ENCODE results near the gene KCNQ1OT1.

KCNQ1OT1 gene

DNA sequence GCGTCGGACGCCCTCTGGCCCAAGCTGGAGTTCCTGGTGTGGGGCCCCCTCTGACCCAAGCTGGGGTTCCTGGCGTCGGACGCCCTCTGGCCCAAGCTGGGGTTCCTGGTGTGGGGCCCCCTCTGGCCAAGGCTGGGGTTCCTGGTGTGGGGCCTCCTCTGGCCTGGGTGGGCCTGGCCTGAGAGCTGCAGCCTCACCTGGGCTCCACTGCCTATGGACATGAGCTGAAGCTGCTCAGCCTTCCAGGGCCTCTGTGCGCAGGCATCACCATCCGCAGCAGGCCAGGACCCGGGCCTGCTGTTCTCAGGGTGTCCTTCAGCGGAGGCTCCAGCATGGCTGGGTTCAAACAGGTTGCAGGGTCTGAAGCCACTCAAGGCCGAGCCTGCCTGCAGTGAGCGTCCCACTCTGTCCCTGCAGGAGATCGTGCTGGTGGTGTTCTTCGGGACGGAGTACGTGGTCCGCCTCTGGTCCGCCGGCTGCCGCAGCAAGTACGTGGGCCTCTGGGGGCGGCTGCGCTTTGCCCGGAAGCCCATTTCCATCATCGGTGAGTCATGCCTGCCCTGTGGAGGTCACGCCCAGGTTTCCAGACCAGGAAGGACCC is 129.5 kb downstream of the KCNQ1OT1 start:
- no peak overlapping the region for H3K4me3 ChIP-seq (ENCODE audit: insufficient read depth, low read depth, low read length)
- no peak overlapping the region for H3K27ac ChIP-seq (ENCODE audit: insufficient read depth, low read depth, low read length, poor library complexity, severe bottlenecking)
- no peaks in the 10 kb centered on the region for H3K36me3 ChIP-seq (ENCODE audit: control insufficient read depth, insufficient read depth, low read length)
- H3K27me3 ChIP-seq (ENCODE audit: control insufficient read depth, insufficient read depth, low read length, poor library complexity, severe bottlenecking): peaks cover 5% of the 10 kb centered on the region
- peaks cover 2% of the 10 kb centered on the region for H3K4me1 ChIP-seq (ENCODE audit: control insufficient read depth, insufficient read depth, low read length)
- no peaks in the 10 kb centered on the region for H3K9me3 ChIP-seq (ENCODE audit: control insufficient read depth, low read length)
- 95 to 96% methylated on average over 26 of the region's 26 CpGs for WGBS, 2 experiments

GRCh38 chr11:2569731-2570210 is 130.0 kb downstream of the KCNQ1OT1 start:
- WGBS, 2 experiments: 94 to 97% methylated on average over 10 of the region's 10 CpGs
- Histone ChIP-seq H3K27me3 (ENCODE audit: control insufficient read depth, insufficient read depth, low read length, poor library complexity, severe bottlenecking) (peaks cover 7% of the 10 kb centered on the region), H3K36me3 (ENCODE audit: control insufficient read depth, insufficient read depth, low read length) (no peaks in the 10 kb centered on the region), H3K4me3 (ENCODE audit: insufficient read depth, low read depth, low read length) (no peak overlapping the region), H3K9me3 (ENCODE audit: control insufficient read depth, low read length) (no peaks in the 10 kb centered on the region), H3K4me1 (ENCODE audit: control insufficient read depth, insufficient read depth, low read length) (no peaks in the 10 kb centered on the region), H3K27ac (ENCODE audit: insufficient read depth, low read depth, low read length, poor library complexity, severe bottlenecking) (no peak overlapping the region)

GRCh38 chr11:2569321-2569721 is 130.5 kb downstream of the KCNQ1OT1 start:
- Histone ChIP-seq H3K9me3 (ENCODE audit: control insufficient read depth, low read length) (no peaks in the 10 kb centered on the region), H3K4me3 (ENCODE audit: insufficient read depth, low read depth, low read length) (no peak overlapping the region), H3K36me3 (ENCODE audit: control insufficient read depth, insufficient read depth, low read length) (no peaks in the 10 kb centered on the region), H3K4me1 (ENCODE audit: control insufficient read depth, insufficient read depth, low read length) (no peaks in the 10 kb centered on the region), H3K27ac (ENCODE audit: insufficient read depth, low read depth, low read length, poor library complexity, severe bottlenecking) (no peak overlapping the region), H3K27me3 (ENCODE audit: control insufficient read depth, insufficient read depth, low read length, poor library complexity, severe bottlenecking) (peaks cover 10% of the 10 kb centered on the region)
- 92 to 93% methylated on average over 14 of the region's 14 CpGs for WGBS, 2 experiments

DNA sequence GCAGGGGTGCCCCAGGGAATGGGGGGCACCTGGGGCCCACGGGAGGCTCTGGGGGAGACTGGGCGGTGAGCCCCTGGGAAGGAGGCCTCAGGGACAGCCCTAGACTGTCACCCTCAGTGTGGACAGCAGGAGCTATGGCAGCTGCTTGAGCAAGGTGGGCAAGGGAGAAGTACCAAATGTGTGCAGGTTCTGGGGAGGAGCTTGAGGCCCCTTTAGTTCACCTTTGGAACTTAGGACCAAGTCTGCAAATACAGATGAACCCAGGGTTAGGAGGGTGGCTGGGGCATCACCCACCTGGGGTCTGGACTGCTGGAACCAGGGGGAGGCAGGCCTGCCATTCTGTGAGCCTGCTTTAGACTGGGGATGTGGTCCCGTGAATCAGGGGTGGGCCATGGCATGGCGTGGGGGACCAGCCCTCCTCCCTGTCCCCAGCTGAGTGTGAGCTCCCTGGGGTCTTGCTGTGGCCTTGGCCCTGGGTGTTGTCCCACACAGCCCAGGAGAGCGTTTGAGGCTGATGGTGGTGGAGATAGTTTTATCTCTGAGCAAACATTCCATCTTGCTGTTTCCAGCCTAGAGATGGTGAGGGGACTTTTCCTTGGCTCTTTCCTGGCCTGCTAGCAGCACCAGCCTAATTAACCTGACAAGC is 132.6 kb downstream of the KCNQ1OT1 start:
- Histone ChIP-seq H3K27ac (ENCODE audit: insufficient read depth, low read depth, low read length, poor library complexity, severe bottlenecking) (no peak overlapping the region), H3K36me3 (ENCODE audit: control insufficient read depth, insufficient read depth, low read length) (no peaks in the 10 kb centered on the region), H3K27me3 (ENCODE audit: control insufficient read depth, insufficient read depth, low read length, poor library complexity, severe bottlenecking) (peaks cover 10% of the 10 kb centered on the region), H3K4me3 (ENCODE audit: insufficient read depth, low read depth, low read length) (no peak overlapping the region), H3K9me3 (ENCODE audit: control insufficient read depth, low read length) (no peaks in the 10 kb centered on the region), H3K4me1 (ENCODE audit: control insufficient read depth, insufficient read depth, low read length) (no peaks in the 10 kb centered on the region)
- WGBS, 2 experiments: 92% methylated on average over 5 of the region's 5 CpGs

DNA sequence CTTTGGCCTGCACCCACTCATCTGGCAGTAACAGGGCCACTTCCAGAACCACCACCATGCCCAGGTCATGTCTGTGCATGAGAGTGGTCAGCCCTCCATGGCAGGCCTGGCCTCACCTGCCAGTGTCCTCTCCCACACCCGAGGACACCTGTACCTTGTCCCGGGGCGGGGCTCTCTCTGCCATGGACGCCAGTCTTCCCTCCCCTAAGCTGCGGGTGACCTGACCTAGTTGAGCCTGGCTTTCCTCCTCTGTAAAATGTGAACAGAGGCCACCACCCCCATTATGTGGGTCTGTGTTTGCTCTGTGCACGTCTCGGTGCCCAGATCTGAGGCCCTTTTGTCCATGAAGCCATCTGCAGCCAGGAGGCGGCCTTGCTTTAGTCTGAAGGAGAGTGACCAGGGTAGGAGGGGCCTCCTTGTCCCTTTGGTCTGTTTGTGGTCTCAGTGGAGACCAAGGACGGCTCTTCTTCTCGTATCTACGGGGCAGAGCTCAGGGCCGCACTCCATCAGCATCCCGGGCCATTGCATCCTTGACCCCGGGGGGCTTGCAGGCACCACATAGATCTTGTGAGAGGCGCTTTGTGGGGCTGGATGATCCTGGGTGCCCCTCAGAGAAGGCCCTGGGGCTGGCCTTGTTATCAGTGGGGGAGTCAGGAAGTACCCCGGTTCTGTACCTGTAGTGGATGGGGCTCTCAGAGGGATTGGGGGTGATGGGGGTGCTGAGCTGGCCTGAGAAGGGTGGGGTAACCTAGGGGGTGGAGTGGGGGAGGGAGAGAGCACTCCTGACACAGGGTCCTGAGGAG is 133.4 kb downstream of the KCNQ1OT1 start:
- no peaks in the 10 kb centered on the region for H3K9me3 ChIP-seq (ENCODE audit: control insufficient read depth, low read length)
- H3K4me1 ChIP-seq (ENCODE audit: control insufficient read depth, insufficient read depth, low read length): no peaks in the 10 kb centered on the region
- no peak overlapping the region for H3K27ac ChIP-seq (ENCODE audit: insufficient read depth, low read depth, low read length, poor library complexity, severe bottlenecking)
- WGBS, 2 experiments: 89 to 94% methylated on average over 16 of the region's 16 CpGs
- H3K27me3 ChIP-seq (ENCODE audit: control insufficient read depth, insufficient read depth, low read length, poor library complexity, severe bottlenecking): peaks cover 10% of the 10 kb centered on the region
- no peaks in the 10 kb centered on the region for H3K36me3 ChIP-seq (ENCODE audit: control insufficient read depth, insufficient read depth, low read length)
- H3K4me3 ChIP-seq (ENCODE audit: insufficient read depth, low read depth, low read length): no peak overlapping the region

- no peaks in the 10 kb centered on the region for H3K9me3 ChIP-seq (ENCODE audit: control insufficient read depth, low read length)
- H3K4me3 ChIP-seq (ENCODE audit: insufficient read depth, low read depth, low read length): no peak overlapping the region
- H3K27ac ChIP-seq (ENCODE audit: insufficient read depth, low read depth, low read length, poor library complexity, severe bottlenecking): no peak overlapping the region
- H3K4me1 ChIP-seq (ENCODE audit: control insufficient read depth, insufficient read depth, low read length): no peaks in the 10 kb centered on the region
- peaks cover 10% of the 10 kb centered on the region for H3K27me3 ChIP-seq (ENCODE audit: control insufficient read depth, insufficient read depth, low read length, poor library complexity, severe bottlenecking)
- WGBS, 2 experiments: 92 to 94% methylated on average over 13 of the region's 13 CpGs
- no peaks in the 10 kb centered on the region for H3K36me3 ChIP-seq (ENCODE audit: control insufficient read depth, insufficient read depth, low read length)
Observed at GRCh38 chr11:2565447-2566222, 134.2 kb downstream of the KCNQ1OT1 start.

DNA sequence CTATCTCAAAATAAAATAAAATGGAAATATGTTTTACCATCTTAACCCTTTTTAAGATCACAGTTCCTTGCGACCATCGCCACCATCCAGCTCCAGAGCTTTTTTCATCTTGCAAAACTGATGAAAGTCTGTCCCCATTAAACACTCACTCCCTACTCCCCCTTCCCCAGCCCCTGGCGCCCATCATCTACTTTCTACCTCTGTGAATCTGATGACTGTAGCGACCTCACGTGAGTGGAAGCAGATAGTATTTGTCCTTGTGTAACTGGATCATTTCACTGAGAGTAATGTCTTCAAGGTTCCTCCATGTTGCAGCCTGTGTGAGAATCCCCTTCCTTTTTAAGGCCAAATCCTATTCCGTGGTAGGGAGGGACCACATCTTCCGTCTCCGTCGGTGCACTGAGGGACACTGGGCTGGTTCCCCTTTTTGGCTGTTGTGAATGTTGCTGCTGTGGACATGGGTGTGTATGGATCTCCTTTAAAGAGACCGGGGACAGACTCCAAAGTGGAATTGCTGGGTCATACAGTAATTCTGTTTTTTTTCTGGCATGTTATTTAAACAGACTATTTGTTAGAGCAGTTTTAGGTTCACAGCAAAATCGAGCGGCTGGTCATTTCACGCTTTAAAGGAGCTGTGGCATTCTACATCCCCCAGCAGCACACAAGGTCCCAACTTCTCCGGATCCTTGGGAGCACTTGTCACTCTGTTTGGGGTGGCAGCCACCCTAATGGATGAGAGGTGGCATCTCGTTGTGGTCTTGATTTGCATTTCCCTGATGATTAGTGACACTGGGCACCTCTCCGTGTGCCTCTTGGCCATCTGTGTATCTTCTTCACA is 135.0 kb downstream of the KCNQ1OT1 start:
- no peak overlapping the region for H3K4me3 ChIP-seq (ENCODE audit: insufficient read depth, low read depth, low read length)
- no peaks in the 10 kb centered on the region for H3K4me1 ChIP-seq (ENCODE audit: control insufficient read depth, insufficient read depth, low read length)
- 92% methylated on average over 16 of the region's 16 CpGs for WGBS, 2 experiments
- H3K36me3 ChIP-seq (ENCODE audit: control insufficient read depth, insufficient read depth, low read length): no peaks in the 10 kb centered on the region
- H3K27ac ChIP-seq (ENCODE audit: insufficient read depth, low read depth, low read length, poor library complexity, severe bottlenecking): no peak overlapping the region
- no peaks in the 10 kb centered on the region for H3K9me3 ChIP-seq (ENCODE audit: control insufficient read depth, low read length)
- peaks cover 10% of the 10 kb centered on the region for H3K27me3 ChIP-seq (ENCODE audit: control insufficient read depth, insufficient read depth, low read length, poor library complexity, severe bottlenecking)

GRCh38 chr11:2564008-2564530 is 135.7 kb downstream of the KCNQ1OT1 start:
- no peaks in the 10 kb centered on the region for H3K4me1 ChIP-seq (ENCODE audit: control insufficient read depth, insufficient read depth, low read length)
- no peak overlapping the region for H3K27ac ChIP-seq (ENCODE audit: insufficient read depth, low read depth, low read length, poor library complexity, severe bottlenecking)
- peaks cover 10% of the 10 kb centered on the region for H3K27me3 ChIP-seq (ENCODE audit: control insufficient read depth, insufficient read depth, low read length, poor library complexity, severe bottlenecking)
- no peaks in the 10 kb centered on the region for H3K9me3 ChIP-seq (ENCODE audit: control insufficient read depth, low read length)
- no peak overlapping the region for H3K4me3 ChIP-seq (ENCODE audit: insufficient read depth, low read depth, low read length)
- 91 to 95% methylated on average over 14 of the region's 14 CpGs for WGBS, 2 experiments
- H3K36me3 ChIP-seq (ENCODE audit: control insufficient read depth, insufficient read depth, low read length): no peaks in the 10 kb centered on the region

All from ectodermal cell (in vitro differentiated cells).